Stimulated activated CD8-positive, alpha-beta memory T cell treated with anti-CD3 and anti-CD28 coated beads, Interleukin-4, amount 100 ng/mL, for 1 hour (primary cell): ENCODE measurements around the gene SCTR.
"Not testable (repeated sequence)": the region's sequence is repeated elsewhere in the genome, so short reads cannot be mapped to it uniquely, and the experiment has no call there.

Experiments
- DNase-seq, 2 donors: peaks; one replicate each; pipeline ENCODE4 v3.0.0-alpha.2; 2020; ENCODE audit warnings: low read depth in 2 of 2, low spot score in 1 of 2

The SCTR gene

GRCh38 chr2:119417908-119418307 lies 106.4 kb downstream of the SCTR start:
- DNase-seq = no peak

GRCh38 chr2:119416299-119416923 lies 107.9 kb downstream of the SCTR start:
- DNase-seq = no peak

GRCh38 chr2:119415630-119416029 lies 108.7 kb downstream of the SCTR start:
- no peak for DNase-seq

GRCh38 chr2:119414894-119415293 lies 109.4 kb downstream of the SCTR start:
- no peak for DNase-seq

GRCh38 chr2:119409506-119409905 lies 114.8 kb downstream of the SCTR start:
- DNase-seq = no peak

- no peak for DNase-seq
Measured at GRCh38 chr2:119408221-119408619, 116.1 kb downstream of the SCTR start.

GRCh38 chr2:119407430-119408220 lies 116.7 kb downstream of the SCTR start:
- DNase-seq = no peak

GRCh38 chr2:119405151-119405550 lies 119.1 kb downstream of the SCTR start:
- DNase-seq = no peak

GRCh38 chr2:119403618-119404017 lies 120.7 kb downstream of the SCTR start:
- not testable (repeated sequence) for DNase-seq

- no peak for DNase-seq
Measured at GRCh38 chr2:119402645-119403560, 121.4 kb downstream of the SCTR start.

GRCh38 chr2:119402106-119402505 lies 122.2 kb downstream of the SCTR start:
- no peak for DNase-seq

GRCh38 chr2:119397196-119397595 lies 127.1 kb downstream of the SCTR start:
- no peak for DNase-seq

GRCh38 chr2:119393971-119394748 lies 130.1 kb downstream of the SCTR start:
- DNase-seq = no peak
